AG09319 (cell line): ENCODE measurements around the gene STRA6.

Experiments used
- DNase-seq: peaks from one replicate; pipeline ENCODE4 v3.0.0-alpha.2; 2010; ENCODE audit warnings: low read depth; ENCODE audit errors: extremely low read depth
- CTCF ChIP-seq: IDR thresholded peaks from 2 replicates; pipeline ENCODE4 v1.5.1; 2011; ENCODE audit warnings: low read depth, mild to moderate bottlenecking, inconsistent platforms, low read length, moderate library complexity

The STRA6 gene

GRCh38 chr15:74176262-74177214, 26.0 kb downstream of the STRA6 start:
- no peak for DNase-seq
- TF ChIP-seq CTCF: no peak

- DNase-seq: no peak
- no peak for TF ChIP-seq CTCF
Observed at GRCh38 chr15:74175271-74176191, 27.1 kb downstream of the STRA6 start.

GRCh38 chr15:74174958-74175253, 27.7 kb downstream of the STRA6 start:
- no peak for DNase-seq
- TF ChIP-seq CTCF: no peak

- no peak for DNase-seq
- no peak for TF ChIP-seq CTCF
Observed at GRCh38 chr15:74174219-74174957, 28.2 kb downstream of the STRA6 start.

- DNase-seq: peak; percentile 78
Observed at GRCh38 chr15:74173380-74174218, 29.0 kb downstream of the STRA6 start, which contains the start of gene ISLR. Gene ISLR (plus strand): TSS chr15:74173710. CDS start chr15:74174859, 1,149 bp downstream.

More at GRCh38 chr15:74173380-74174218, 29.0 kb downstream of the STRA6 start, which contains the start of gene ISLR:
- no peak for TF ChIP-seq CTCF
